H1 (cell line): ENCODE results near the gene LRRC28. TPM values are rescaled to one million over a fixed set of nuclear protein-coding genes. Genes with fewer than 3 reads are reported as not detected.

Experiments
- HDAC2 ChIP-seq, 2 experiments: fragments of 300-600 bp in 1 of 2; sonication (generic) in 1 of 2; IDR thresholded peaks; 2 replicates each; pipeline ENCODE4 v1.6.1; 2011 to 2012; ENCODE audit warnings: low read depth in 2 of 2, low read length in 2 of 2, mild to moderate bottlenecking in 2 of 2, moderate library complexity in 2 of 2, borderline replicate concordance in 1 of 2, inconsistent platforms in 1 of 2
- PHF8 ChIP-seq: fragments of 200-600 bp; sonication (generic); conservative IDR thresholded peaks from 2 replicates; pipeline ENCODE4 v1.7.1; 2012; ENCODE audit warnings: low read depth, mild to moderate bottlenecking, inconsistent platforms, low read length, moderate library complexity
- POU5F1 ChIP-seq: IDR thresholded peaks from 2 replicates; pipeline ENCODE4 v1.6.1; 2011; ENCODE audit warnings: low read depth, mild to moderate bottlenecking, low read length, moderate library complexity
- RXRA ChIP-seq: IDR thresholded peaks from 2 replicates; pipeline ENCODE4 v1.6.1; 2011; ENCODE audit warnings: low read depth, mild to moderate bottlenecking, low read length, moderate library complexity; ENCODE audit not compliant: insufficient read depth
- polyA plus RNA-seq, 7 experiments: library from polyadenylated mRNA; depleted of rRNA in 3 of 7; stranded (reverse) in 5 of 7; unstranded in 2 of 7; fragments of >200 nt in 5 of 7; fragments of 200-250 nt in 2 of 7; gene quantifications; 1 replicate in 5 of 7; 2 replicates in 1 of 7; 4 replicates in 1 of 7; pipeline versions ENCODE4 v1.2.1 to v1.2.3, GENCODE V29; 2011 to 2013; ENCODE audit warnings: missing spikeins in 2 of 7, mixed read lengths in 2 of 7
- total RNA-seq: library from RNA; stranded (reverse); fragmentation: NEBNext Ultra II Directional; extraction: Animal tissue kit (Norgen Biotek cat#: 25700); gene quantifications from 2 replicates; pipeline ENCODE4 v1.2.1, GENCODE V29; 2021
- TF ChIP-seq, protein P1 (sequence below): fragments of 300-600 bp; sonication (generic); IDR thresholded peaks from 2 replicates; pipeline ENCODE4 v1.7.1; 2012; ENCODE audit warnings: low read length, moderate library complexity, mild to moderate bottlenecking, inconsistent platforms; ENCODE audit not compliant: insufficient replicate concordance
- TF ChIP-seq, protein P2 (sequence below): IDR thresholded peaks from 2 replicates; pipeline ENCODE4 v1.6.1; 2012; ENCODE audit warnings: low read length, inconsistent platforms

LRRC28 gene
- total and polyA plus RNA-seq, 2 of the 8 experiments (the other 6 are each of a cell fraction or from before 2014, with no cell fraction given) = 20.2 to 23.3 TPM

DNA sequence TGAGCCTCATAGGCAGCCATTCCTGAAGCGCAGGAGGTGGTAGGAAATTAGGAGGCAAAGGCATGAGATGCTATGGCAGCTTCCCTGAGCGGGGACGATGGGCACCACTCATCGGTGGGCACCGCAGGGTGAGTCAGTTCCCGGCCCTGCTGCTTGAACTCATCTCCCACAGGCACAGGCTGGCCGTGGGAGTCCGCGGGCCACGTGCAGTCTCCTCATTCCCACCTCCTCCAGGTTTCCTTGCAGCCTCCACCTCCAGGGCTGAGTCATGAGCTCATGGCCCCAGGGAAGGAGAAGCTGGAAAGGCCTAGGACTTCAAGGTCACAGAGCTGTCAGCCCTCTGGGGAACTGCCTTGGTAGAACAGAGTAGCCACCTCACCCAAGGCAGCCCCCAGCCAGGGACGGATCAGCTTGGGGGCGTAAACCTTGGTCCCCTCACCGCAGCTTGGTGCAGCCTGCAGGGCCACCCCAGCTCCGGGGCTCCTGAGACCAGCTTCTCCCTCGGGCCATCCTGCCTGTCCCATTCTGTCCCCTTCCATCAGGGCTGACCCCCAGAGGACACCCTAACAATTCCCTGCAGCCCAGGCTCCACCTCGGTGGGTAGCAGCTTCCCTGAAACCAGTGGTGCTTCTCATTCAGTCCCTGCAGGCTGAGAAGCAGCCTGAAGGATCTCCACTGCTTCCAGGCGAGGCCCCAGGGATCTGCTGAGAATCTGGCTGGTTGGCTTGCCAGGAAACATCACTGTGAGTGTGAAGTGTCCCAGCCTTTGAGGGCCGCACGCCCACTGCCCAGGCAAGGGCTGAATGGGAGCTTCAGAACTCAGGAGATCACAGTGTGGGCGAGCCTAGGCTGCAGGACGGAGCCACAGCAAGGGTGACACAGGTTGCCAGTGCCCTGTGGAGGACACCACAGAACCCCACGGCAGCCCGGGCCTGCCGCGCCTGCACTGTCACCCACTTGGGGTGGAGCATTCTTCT, 163.8 kb downstream of the LRRC28 start (continued):
- TF ChIP-seq, protein P1, sequence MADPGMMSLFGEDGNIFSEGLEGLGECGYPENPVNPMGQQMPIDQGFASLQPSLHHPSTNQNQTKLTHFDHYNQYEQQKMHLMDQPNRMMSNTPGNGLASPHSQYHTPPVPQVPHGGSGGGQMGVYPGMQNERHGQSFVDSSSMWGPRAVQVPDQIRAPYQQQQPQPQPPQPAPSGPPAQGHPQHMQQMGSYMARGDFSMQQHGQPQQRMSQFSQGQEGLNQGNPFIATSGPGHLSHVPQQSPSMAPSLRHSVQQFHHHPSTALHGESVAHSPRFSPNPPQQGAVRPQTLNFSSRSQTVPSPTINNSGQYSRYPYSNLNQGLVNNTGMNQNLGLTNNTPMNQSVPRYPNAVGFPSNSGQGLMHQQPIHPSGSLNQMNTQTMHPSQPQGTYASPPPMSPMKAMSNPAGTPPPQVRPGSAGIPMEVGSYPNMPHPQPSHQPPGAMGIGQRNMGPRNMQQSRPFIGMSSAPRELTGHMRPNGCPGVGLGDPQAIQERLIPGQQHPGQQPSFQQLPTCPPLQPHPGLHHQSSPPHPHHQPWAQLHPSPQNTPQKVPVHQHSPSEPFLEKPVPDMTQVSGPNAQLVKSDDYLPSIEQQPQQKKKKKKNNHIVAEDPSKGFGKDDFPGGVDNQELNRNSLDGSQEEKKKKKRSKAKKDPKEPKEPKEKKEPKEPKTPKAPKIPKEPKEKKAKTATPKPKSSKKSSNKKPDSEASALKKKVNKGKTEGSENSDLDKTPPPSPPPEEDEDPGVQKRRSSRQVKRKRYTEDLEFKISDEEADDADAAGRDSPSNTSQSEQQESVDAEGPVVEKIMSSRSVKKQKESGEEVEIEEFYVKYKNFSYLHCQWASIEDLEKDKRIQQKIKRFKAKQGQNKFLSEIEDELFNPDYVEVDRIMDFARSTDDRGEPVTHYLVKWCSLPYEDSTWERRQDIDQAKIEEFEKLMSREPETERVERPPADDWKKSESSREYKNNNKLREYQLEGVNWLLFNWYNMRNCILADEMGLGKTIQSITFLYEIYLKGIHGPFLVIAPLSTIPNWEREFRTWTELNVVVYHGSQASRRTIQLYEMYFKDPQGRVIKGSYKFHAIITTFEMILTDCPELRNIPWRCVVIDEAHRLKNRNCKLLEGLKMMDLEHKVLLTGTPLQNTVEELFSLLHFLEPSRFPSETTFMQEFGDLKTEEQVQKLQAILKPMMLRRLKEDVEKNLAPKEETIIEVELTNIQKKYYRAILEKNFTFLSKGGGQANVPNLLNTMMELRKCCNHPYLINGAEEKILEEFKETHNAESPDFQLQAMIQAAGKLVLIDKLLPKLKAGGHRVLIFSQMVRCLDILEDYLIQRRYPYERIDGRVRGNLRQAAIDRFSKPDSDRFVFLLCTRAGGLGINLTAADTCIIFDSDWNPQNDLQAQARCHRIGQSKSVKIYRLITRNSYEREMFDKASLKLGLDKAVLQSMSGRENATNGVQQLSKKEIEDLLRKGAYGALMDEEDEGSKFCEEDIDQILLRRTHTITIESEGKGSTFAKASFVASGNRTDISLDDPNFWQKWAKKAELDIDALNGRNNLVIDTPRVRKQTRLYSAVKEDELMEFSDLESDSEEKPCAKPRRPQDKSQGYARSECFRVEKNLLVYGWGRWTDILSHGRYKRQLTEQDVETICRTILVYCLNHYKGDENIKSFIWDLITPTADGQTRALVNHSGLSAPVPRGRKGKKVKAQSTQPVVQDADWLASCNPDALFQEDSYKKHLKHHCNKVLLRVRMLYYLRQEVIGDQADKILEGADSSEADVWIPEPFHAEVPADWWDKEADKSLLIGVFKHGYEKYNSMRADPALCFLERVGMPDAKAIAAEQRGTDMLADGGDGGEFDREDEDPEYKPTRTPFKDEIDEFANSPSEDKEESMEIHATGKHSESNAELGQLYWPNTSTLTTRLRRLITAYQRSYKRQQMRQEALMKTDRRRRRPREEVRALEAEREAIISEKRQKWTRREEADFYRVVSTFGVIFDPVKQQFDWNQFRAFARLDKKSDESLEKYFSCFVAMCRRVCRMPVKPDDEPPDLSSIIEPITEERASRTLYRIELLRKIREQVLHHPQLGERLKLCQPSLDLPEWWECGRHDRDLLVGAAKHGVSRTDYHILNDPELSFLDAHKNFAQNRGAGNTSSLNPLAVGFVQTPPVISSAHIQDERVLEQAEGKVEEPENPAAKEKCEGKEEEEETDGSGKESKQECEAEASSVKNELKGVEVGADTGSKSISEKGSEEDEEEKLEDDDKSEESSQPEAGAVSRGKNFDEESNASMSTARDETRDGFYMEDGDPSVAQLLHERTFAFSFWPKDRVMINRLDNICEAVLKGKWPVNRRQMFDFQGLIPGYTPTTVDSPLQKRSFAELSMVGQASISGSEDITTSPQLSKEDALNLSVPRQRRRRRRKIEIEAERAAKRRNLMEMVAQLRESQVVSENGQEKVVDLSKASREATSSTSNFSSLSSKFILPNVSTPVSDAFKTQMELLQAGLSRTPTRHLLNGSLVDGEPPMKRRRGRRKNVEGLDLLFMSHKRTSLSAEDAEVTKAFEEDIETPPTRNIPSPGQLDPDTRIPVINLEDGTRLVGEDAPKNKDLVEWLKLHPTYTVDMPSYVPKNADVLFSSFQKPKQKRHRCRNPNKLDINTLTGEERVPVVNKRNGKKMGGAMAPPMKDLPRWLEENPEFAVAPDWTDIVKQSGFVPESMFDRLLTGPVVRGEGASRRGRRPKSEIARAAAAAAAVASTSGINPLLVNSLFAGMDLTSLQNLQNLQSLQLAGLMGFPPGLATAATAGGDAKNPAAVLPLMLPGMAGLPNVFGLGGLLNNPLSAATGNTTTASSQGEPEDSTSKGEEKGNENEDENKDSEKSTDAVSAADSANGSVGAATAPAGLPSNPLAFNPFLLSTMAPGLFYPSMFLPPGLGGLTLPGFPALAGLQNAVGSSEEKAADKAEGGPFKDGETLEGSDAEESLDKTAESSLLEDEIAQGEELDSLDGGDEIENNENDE = no peak
- TF ChIP-seq POU5F1 (no peak), RXRA (no peak), PHF8 (no peak), HDAC2 (IDR thresholded peaks at IDR 0.05; ENCODE audit: borderline replicate concordance in 1 of 2, low read depth in 2 of 2, low read length in 2 of 2) (no peak)
- TF ChIP-seq, protein P2, sequence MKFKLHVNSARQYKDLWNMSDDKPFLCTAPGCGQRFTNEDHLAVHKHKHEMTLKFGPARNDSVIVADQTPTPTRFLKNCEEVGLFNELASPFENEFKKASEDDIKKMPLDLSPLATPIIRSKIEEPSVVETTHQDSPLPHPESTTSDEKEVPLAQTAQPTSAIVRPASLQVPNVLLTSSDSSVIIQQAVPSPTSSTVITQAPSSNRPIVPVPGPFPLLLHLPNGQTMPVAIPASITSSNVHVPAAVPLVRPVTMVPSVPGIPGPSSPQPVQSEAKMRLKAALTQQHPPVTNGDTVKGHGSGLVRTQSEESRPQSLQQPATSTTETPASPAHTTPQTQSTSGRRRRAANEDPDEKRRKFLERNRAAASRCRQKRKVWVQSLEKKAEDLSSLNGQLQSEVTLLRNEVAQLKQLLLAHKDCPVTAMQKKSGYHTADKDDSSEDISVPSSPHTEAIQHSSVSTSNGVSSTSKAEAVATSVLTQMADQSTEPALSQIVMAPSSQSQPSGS = no peak
